UCSD-AML1 (cell line): ENCODE results near the gene BTNL9.
"Not testable (repeated sequence)": the region's sequence is repeated elsewhere in the genome, so short reads cannot be mapped to it uniquely, and the experiment has no call there.

Experiments used
- DNase-seq: peaks from one replicate; lab custom pipeline; 2025; ENCODE audit not compliant: unreplicated experiment; lab: John Stamatoyannopoulos, UW

The BTNL9 gene

GRCh38 chr5:181060924-181061323 is 20.9 kb downstream of the BTNL9 start:
- no peak for DNase-seq

DNA sequence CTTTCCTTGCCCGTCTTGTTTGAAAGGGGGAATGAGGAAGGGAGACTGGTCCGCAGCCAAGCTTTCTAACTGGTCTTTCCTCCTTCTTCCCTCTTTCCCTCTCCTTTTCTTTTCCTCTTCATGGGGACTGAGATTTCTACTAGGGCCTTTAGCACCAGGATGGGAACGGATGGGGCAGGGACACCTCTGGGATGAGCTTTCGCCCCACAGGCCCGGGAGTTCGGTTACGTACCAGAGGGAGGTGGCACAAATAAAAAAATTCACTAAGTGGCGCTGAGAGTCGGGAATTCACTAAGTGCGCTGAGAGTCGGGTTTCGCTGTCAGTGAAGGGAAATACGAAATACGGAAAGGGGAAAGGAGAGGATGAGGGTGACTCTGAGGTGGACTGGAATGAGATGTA is 21.6 kb downstream of the BTNL9 start:
- no peak for DNase-seq

DNA sequence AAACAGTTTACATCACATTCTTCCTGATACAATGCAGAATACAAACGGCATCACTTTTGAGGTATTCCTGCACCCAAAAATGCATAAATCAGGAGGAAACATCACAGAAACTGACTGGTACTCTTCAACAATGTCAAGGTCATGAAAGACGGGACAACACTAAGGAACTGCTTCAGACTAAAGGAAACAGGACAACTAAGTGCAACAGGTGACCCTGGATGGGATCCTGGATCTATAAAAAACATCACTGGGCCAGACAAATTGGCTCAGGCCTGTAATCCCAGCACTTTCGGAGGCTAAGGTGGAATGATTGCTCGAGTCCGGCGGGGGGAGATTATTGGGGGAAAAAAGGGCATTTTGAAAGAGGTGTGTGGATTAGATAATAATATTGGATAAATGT is 22.6 kb downstream of the BTNL9 start:
- DNase-seq: no peak

DNA sequence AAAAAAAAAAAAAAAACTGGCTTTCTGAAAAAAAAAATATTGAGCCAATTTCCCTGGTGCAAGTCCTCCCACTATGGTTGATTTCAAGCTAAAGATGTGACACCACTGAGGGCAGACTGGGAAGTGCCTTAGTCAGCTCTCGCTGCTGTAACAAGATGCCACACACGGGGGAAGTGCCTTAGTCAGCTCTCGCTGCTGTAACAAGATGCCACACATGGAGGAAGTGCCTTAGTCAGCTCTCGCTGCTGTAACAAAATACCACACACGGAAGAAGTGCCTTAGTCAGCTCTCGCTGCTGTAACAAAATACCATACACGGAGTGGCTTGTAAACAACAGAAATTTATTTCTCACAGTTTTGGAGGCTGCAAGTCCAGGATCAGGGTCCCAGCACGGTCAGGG is 23.4 kb downstream of the BTNL9 start:
- no peak for DNase-seq

GRCh38 chr5:181064987-181065386 is 24.9 kb downstream of the BTNL9 start:
- DNase-seq: no peak

DNA sequence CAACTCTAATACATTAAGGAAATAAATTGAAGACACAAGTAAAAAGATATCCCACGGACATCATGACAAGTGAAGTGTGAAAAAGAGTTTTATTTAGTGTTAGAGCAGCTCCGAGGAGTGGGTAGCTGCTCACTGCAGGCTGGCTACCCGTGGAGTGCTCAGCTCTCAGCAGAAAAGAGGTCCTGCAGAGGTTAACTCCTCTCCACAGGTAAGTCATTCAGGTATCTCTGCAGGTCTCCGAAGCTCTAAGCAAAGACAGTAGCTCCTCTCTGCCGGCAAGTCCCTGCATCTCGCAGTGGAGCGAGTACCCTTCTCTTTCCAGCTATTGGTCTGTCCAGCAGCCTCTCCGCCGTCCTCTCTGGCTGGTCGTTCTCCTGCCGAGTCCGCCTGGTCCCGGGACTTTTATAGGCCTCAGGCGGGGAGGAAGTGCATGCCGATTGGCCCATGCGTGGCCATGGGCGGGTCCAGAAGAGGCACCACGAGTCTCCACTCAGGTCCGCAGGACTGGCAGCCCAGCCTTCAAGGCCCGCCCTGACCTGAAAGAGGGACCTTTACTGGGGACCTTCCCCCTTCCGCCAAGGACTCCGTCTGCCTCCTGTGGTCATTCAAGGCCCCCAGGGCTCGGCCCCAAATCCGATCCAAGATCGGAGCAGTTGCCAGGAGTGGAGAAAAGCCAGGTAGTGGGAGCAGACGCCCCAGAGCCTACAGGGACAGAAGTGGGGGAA is 29.9 kb downstream of the BTNL9 start:
- DNase-seq: no peak

DNA sequence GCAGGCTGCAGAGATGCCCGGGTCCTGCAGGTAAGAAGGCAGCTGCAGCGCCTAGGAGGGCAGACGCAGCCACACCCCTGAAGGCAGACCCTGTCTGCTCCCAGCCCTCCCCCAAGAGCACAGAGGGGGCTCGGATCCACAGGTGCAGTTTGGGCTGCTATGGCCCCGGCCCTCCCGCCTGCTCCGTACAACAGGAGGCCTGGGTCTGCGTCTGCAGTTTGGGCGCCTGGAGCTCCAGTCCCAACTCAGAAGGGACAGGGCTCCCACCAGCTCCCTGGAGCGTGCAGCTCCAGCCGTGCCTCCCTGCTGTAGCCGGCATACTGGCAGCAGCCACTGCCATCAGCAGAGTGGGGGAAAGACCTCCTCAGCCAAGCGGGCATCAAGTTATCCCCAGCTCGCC is 30.5 kb downstream of the BTNL9 start:
- DNase-seq: no peak

DNA sequence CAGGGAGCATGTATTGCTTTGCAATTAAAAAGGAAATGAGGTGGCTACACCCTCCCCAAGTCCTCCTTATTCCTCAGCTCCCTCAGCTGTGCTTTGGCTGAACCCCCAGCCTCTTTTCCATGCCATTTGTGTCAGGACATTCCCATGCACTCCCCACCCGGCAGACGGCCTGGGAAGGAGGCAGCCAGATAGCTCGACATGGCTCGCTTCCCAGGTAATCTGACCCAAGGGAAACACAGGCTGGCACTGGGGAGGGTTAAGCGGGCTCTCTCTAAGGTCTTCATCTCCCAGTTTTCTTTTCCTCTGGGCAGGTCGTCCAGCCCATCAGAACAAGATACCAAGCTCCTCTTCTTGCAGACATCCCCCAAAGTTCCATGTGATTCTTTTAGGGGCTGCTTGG is 31.2 kb downstream of the BTNL9 start:
- DNase-seq: no peak

- DNase-seq: no peak
Observed at GRCh38 chr5:181076920-181077319, 36.9 kb downstream of the BTNL9 start.

- no peak for DNase-seq
Observed at GRCh38 chr5:181081989-181082388, 41.9 kb downstream of the BTNL9 start.

DNA sequence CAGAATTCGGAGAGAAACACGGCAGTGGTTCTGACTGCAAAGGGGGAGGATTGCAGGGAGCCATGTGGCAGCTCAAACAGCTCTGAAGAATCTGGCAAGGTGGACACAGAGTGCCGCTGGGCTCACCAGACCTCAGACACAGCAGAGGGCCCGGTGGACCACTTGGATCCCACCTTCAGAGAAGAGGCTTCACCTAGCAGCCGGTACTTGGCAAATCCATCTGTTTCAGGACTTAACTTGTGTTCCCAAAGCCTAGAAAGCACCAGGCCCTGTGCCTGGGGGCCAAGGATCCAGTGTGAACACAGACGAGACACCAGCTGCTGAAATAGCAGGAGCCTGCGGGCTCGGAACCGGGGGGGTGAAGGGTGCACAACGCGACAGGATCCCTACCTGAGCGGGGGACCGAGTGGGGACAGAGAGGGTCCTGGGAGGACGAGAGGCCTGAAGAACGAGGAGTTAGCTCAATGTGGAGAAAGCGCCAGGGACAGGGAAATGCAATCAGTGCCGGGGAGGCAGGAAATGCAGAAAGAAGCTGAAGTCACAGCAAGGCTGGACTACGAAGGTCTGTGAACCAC is 44.6 kb downstream of the BTNL9 start:
- DNase-seq: no peak

GRCh38 chr5:181086026-181086883 is 46.2 kb downstream of the BTNL9 start:
- no peak for DNase-seq

- no peak for DNase-seq
Observed at GRCh38 chr5:181086884-181087205, 46.8 kb downstream of the BTNL9 start.

DNA sequence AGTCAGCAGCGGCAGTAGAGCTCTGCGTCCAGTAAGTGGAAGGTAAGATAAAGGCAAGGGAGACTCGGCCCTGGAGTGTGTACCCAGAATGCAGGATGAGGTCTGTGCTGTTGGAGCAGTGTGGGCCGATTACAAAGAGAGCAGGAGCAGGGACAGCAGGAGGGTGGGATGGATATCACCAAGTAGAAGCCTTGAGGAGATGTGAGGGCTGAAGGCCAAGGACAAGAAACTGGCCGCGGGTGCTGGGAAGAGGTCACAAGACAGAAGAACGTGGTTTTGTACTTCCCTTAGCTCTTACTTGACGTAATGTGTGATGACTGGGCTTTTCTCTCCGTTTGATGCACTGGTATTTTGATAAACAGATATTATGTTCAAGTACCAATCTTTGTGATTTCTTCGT is 47.2 kb downstream of the BTNL9 start:
- DNase-seq: no peak

GRCh38 chr5:181088289-181088688 is 48.2 kb downstream of the BTNL9 start:
- DNase-seq: no peak

GRCh38 chr5:181092428-181092827 is 52.4 kb downstream of the BTNL9 start:
- no peak for DNase-seq

- DNase-seq: not testable (repeated sequence)
Observed at GRCh38 chr5:181095162-181095561, 55.1 kb downstream of the BTNL9 start.

DNA sequence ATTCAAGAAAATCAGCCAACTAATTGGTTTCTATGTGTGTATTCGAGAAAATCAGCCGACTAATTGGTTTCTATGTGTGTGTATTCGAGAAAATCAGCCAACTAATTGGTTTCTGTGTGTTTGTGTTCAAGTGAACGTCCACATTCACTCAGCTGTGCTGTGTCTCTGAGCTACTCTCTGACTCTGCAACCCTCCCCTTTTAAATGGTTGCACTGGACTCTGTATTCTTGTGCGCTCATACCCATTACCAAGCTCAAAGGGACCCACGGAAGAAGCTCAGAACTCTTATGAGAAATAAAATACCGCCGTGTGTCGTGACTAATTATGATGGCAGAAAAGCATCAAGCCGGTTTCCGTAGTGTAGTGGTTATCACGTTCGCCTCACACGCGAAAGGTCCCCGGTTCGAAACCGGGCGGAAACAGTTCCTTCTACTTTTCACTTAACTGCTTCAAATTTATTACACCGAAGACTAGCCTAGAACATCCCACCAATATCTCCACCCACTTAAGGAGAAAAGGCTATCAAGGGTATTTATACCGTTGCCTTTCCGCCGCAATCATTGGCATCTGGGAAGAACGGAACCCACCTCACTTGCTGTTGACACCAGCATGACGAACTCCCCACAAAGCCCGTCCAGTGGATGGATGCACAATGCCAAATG is 56.8 kb downstream of the BTNL9 start:
- DNase-seq: not testable (repeated sequence)

DNA sequence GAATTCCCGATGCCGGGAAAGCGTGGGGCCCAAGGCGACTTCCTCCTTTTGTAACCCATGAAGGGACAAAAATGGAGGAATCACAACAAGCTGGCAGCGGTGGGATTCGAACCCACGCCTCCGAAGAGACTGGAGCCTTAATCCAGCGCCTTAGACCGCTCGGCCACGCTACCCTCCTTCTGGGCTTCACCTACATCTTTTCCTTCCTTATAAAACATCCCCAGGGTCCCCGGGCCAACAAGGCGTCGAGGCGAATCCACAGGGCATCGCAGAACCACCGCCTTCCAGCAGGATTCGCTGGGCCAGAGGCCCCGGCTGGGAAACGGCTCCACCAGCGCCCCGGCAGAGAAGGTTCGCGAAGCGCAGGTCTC is 57.3 kb downstream of the BTNL9 start:
- DNase-seq: not testable (repeated sequence)

GRCh38 chr5:181097759-181098491 is 57.9 kb downstream of the BTNL9 start:
- DNase-seq: not testable (repeated sequence)
